GM18873 (cell line): ENCODE results near the gene METTL8.

Experiments used
- ATAC-seq: cut with Tn5 transposase; IDR thresholded peaks from one replicate; pipeline ENCODE4 v1.9.1; 2021; ENCODE audit warnings: mild to moderate bottlenecking, moderate library complexity, moderate number of reproducible peaks; ENCODE audit not compliant: unreplicated experiment, low FRiP score

Gene METTL8

GRCh38 chr2:171433763-171434012 is at the start of gene METTL8:
TSS of gene METTL8 (minus strand) at chr2:171433990. CDS start at chr2:171392185, 41,805 bp downstream.
- ATAC-seq: no peak

GRCh38 chr2:171482877-171483276 is 49.1 kb upstream of the METTL8 start:
- no peak for ATAC-seq

DNA sequence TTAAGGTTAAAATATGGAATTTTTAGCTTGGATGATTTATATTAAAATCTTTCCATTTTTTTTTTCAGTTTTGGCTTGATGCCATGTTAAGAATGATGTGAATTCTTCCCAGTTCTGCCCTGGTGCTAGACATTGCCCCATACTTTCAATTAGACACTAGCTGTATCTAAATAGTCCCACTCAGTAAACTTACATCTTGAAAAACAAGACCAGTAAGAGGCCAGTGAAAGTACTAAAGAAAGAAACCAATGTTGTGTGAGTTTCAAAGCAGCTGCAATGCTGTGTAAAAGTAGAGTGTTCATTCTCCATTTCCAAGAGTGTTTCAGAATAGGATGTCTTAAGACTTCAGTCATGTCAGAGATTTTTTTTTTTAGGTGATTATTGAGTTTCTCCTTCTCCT is 48.5 kb upstream of the METTL8 start:
- no peak for ATAC-seq

DNA sequence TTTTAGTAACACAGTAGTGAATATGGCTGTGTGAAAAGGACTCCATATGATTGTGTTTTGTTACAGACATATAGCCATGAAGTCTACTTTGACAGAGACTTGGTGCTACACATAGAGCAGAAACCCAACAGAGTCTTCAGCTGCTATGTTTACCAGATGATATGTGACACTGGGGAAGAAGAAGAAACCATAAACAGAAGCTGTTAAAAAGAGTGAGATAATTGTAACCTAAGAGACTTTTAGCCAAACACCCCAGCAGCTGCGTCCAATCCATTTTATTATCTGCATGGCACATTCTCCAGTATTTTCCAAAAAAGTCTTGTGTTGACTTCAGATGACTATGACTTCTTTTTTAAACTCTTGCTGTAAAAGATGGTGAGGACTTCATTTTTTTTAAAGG is 47.1 kb upstream of the METTL8 start:
- ATAC-seq: no peak

DNA sequence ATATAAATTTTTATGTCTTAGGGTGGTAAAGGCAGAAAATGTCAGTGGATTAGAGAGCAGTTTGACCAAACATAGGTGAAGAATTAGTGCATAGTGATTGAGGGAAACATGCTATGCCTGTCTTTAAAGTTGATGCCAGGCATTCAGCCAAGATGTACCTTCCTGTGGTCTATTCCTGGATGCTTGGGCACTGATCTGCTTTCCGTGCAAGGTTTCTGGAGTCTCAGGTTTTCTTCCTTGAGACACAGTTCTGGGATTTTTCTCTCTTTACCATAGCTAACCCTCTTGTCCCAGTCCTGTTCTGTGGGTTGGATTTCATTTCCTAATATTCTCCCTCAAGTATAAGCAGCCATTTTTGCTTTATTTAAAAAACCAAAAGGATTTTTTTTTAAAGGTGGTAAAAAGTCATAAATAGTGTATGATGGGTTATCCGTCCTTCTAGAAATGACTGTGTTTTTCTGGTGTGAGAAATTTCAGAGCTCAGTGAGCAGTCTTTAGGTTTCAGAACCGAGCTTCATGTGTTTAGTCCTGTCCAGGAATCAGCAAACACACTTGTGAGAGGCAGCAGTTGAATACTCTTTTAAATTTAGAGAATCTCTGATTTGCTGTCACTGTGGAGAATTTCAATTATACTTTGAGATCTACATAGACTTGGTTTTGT is 45.5 kb upstream of the METTL8 start:
- peak; percentile 58 for ATAC-seq

GRCh38 chr2:171478345-171478744 is 44.6 kb upstream of the METTL8 start:
- ATAC-seq: no peak

DNA sequence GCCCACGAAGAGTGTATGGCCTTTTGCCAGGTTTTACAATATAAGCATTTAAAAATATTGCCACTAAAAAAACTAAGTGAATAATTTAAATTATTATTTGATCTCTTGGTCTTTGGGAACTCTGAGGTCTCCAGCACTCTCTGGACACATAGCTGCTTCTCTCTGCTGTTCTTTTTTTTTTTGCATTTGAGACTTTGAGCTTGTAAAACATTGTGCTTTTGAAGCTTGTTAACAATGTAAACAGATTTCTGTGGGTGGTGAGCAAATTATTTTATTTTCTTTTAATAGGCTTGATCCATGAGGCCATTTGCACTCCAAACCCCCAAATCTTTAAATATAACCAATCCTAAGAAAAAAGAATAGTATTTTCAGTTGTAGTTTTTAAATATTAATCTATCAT is 42.2 kb upstream of the METTL8 start:
- no peak for ATAC-seq

DNA sequence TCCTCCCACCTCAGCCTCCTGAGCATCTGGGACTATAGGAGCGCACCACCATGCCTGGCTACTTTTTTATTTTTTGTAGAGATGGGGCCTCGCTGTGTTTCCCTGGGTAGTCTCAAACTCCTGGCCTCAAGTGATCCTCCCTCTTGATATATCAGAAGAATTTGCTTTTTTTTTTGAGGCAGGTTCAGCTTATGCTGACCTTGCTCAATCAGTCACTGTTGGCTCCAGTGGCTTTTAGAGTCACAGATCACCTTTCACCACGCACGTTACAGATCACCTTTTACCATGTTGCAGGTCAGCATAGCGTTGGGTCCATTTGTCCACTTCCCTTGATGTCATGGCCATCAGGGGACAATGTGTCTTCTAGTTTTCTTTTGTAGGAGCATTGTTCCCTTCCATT is 36.3 kb upstream of the METTL8 start:
- no peak for ATAC-seq

GRCh38 chr2:171469176-171469575 is 35.4 kb upstream of the METTL8 start:
- no peak for ATAC-seq

- no peak for ATAC-seq
These were observed 26.7 kb upstream of the METTL8 start for GRCh38 chr2:171460537-171460936.

- ATAC-seq: no peak
These were observed 25.7 kb upstream of the METTL8 start for GRCh38 chr2:171459498-171459897.

DNA sequence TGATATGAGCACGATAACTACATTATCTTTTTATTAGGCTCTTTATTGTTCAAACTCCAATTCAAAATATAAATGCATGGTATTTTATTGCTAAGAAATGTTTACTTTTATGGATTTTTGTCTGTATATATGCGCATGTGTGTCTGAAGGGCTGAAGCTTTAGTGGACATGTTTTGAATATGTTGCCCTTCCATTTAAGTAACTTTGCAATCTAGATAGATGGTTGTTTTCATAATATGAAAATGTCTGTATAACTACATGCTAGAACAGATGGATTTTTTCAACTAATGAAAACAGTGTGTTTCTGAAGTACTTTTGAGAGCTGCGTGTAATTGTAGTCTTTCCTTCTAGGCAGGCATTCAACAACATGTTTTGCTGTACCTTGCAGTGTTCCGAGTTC is 19.0 kb upstream of the METTL8 start:
- ATAC-seq: no peak

- no peak for ATAC-seq
These were observed 17.3 kb upstream of the METTL8 start for GRCh38 chr2:171451074-171451473.

DNA sequence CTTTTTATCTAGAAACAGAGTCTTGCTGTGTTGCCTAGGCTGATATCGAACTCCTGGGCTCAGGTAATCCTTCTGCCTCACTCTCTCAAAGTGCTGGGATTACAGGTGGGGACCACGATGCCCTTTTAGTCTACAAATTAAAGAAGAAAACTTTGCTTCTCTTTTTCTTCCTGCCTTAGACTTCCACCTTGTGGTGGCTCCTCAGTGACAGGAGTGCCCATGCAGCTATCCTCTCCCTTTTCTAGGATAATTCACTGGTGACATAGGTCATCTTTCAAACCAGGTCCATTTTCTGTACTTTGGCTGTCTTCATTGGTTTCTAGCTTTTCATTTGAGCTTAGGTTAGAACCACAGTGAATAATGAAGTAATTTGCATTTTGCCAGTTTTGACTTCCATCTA is 13.9 kb upstream of the METTL8 start:
- no peak for ATAC-seq

GRCh38 chr2:171441470-171441869 is 7.7 kb upstream of the METTL8 start:
- no peak for ATAC-seq

- ATAC-seq: no peak
These were observed 2.5 kb upstream of the METTL8 start for GRCh38 chr2:171436307-171436706.

DNA sequence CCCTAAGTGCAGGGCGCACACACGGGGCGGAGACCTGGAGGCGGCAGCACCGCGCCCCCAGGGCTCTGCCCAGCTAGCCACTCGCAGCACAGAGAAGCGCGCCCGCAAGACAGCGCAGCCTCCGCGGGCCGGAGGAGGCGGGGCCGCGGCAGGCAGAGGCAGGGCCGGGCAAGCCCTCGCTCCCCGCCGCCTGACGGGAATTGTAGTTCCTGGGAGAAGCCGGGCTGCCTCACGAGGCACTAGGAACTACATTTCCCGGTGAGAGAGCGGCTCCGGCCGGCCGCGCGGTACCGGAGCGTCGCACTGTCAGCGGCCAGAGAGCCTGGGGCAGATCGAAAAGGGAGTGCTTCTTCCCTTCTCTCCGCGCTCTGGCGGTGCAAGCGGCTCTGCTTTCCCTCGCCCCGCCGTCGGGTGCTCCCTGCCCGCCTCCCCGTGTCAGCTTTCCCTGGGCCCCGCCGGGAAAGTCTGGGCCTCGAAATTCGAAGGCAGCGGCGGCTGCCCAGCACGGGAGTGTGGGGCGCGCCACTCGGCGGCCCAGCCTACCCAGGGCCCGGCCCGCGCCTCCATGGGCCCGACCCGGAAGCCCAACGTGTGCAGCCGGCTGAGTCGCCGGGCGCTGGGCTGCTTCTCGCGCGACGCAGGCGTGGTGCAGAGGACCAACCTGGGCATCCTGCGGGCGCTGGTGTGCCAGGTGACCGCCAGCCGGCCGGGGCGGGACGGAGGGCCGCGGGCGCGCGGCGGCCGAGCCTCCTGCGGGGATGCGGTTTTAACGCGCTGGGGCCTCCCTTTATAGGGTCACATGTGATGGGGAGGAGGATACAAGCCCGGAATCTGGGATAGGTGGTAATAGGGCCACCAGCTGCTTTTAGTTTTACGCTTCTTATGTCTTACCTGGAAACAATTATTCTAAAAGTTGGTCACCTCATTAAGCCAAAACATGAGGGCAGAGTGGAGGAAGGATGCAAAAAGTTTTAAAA is 511 bp upstream of the METTL8 start, which contains the start of gene DCAF17:
Gene DCAF17, plus strand, starts transcription at position 214 of the 977 bp plus-strand sequence. Its CDS starts 352 bp downstream, at position 566.
- peak; percentile 87 for ATAC-seq

- no peak for ATAC-seq
These were observed 624 bp downstream of the METTL8 start for GRCh38 chr2:171432969-171433762.

GRCh38 chr2:171432206-171432968 is 1.4 kb downstream of the METTL8 start:
- no peak for ATAC-seq

GRCh38 chr2:171431677-171432167 is 2.1 kb downstream of the METTL8 start:
- ATAC-seq: no peak
